Panc1 (cell line): ENCODE data around the gene CYP4F22. TPM values are rescaled to one million over a fixed set of nuclear protein-coding genes. Genes with fewer than 3 reads are reported as not detected.

Experiments
- ATAC-seq: fragments of 200-7000 bp; cut with Tn5 transposase; 2 replicates; pipeline ENCODE4 v1.9.1; 2020; ENCODE audit warnings: mild to moderate bottlenecking, moderate library complexity
- BruUV-seq: library from RNA; stranded (reverse); fragments of 400-500 nt; replicated peaks from 2 replicates; lab custom pipeline; 2021; lab: Mats Ljungman, UMichigan
- CTCF ChIA-PET: fragments of 300-600 bp; sonication (Branson Sonifier 250); formaldehyde crosslinking; loops from one replicate; lab custom pipeline; 2022; ENCODE audit warnings: antibody characterized with exemption; lab: Charles Lee
- POLR2A ChIA-PET: fragments of 300-600 bp; sonication (Branson Sonifier 250); formaldehyde crosslinking; loops from one replicate; lab custom pipeline; 2022; ENCODE audit warnings: antibody characterized with exemption; lab: Charles Lee
- DNase-seq: peaks from one replicate; pipeline ENCODE4 v3.0.0-alpha.2; 2010; ENCODE audit warnings: low read depth, low spot score
- H3K27ac ChIP-seq: 2 replicates; pipeline ENCODE4 v1.5.1; 2011; ENCODE audit warnings: mild to moderate bottlenecking, low read length, inconsistent platforms
- H3K27me3 ChIP-seq: fragments of 200-500 bp; sonication (Bioruptor generic); 2 replicates; pipeline ENCODE4 v1.6.0; 2014; ENCODE audit warnings: low read length, inconsistent platforms; ENCODE audit not compliant: control insufficient read depth, insufficient read depth
- H3K36me3 ChIP-seq: fragments of 200-500 bp; sonication (Bioruptor generic); 2 replicates; pipeline ENCODE4 v1.5.1; 2014; ENCODE audit warnings: inconsistent platforms, mild to moderate bottlenecking, low read length, moderate library complexity; ENCODE audit not compliant: control insufficient read depth, insufficient read depth
- H3K4me1 ChIP-seq: 2 replicates; pipeline ENCODE4 v1.5.1; 2011; ENCODE audit warnings: inconsistent platforms, mild to moderate bottlenecking, low read length, moderate library complexity; ENCODE audit not compliant: control insufficient read depth, insufficient read depth
- H3K4me3 ChIP-seq, 2 experiments: 2 replicates each; pipeline ENCODE4 v1.5.1; 2011 to 2012; ENCODE audit warnings: low read depth in 2 of 2, low read length in 2 of 2, mild to moderate bottlenecking in 2 of 2, inconsistent platforms in 1 of 2, moderate library complexity in 1 of 2
- H3K9me3 ChIP-seq: fragments of 200-500 bp; sonication (Bioruptor generic); 2 replicates; pipeline ENCODE4 v1.5.1; 2014; ENCODE audit warnings: low read depth, mild to moderate bottlenecking, inconsistent platforms, low read length, moderate library complexity; ENCODE audit not compliant: control insufficient read depth, insufficient read depth
- CTCF ChIP-seq: fragments of 450-650 bp; IDR thresholded peaks from 2 replicates; pipeline ENCODE4 v1.5.1; 2017; ENCODE audit warnings: mild to moderate bottlenecking
- POLR2AphosphoS5 ChIP-seq: IDR thresholded peaks from 2 replicates; pipeline ENCODE4 v1.6.1; 2012; ENCODE audit warnings: mild to moderate bottlenecking, low read depth, low read length, moderate library complexity
- REST ChIP-seq, 2 experiments: IDR thresholded peaks; 2 replicates each; pipeline ENCODE4 v1.6.1; 2011 to 2012; ENCODE audit warnings: low read depth in 2 of 2, control low read depth in 1 of 2, low read length in 1 of 2, mild to moderate bottlenecking in 1 of 2, moderate library complexity in 1 of 2; ENCODE audit not compliant: insufficient read depth in 1 of 2
- SIN3A ChIP-seq: IDR thresholded peaks from 2 replicates; pipeline ENCODE4 v1.6.1; 2012; ENCODE audit warnings: low read depth, mild to moderate bottlenecking, low read length, moderate library complexity, borderline replicate concordance; ENCODE audit not compliant: insufficient read depth
- TCF7L2 ChIP-seq: IDR thresholded peaks from 2 replicates; pipeline ENCODE4 v1.6.1; 2011; ENCODE audit warnings: mild to moderate bottlenecking, low read depth, low read length, inconsistent platforms
- in situ Hi-C: cut with HindIII; loops from 2 replicates; pipeline ENCODE4 v1.10.0; 2016; ENCODE audit warnings: low sequenced_read_pairs, low pct_unique_long_range_greater_than_20kb
- intact Hi-C: fragments of 100-400 bp; cut with micrococcal nuclease; formaldehyde crosslinking; loops from one replicate; pipeline ENCODE4 v1.10.0; 2022; ENCODE audit not compliant: unreplicated experiment
- total RNA-seq: library from RNA; stranded (reverse); gene quantifications from one replicate; pipeline ENCODE4 v1.2.1, GENCODE V29; 2021; ENCODE audit not compliant: unreplicated experiment

CYP4F22 gene
- total RNA-seq, 1 experiment from 2014 or later: 0.21 TPM

GRCh38 chr19:15463861-15464371 is 44.4 kb upstream of the CYP4F22 start:
- BruUV-seq: no TSS peak
- no peaks in the 10 kb centered on the region for H3K9me3 ChIP-seq
- ATAC-seq: no peak
- intact Hi-C loops (no loop called here), in situ Hi-C loops (no loop called here)
- no peak overlapping the region for H3K27ac ChIP-seq
- no peak for DNase-seq
- ChIA-PET POLR2A (no interaction called here), CTCF (interaction anchor here (0.6 kb wide), 1 partner anchor 372 kb away, joined by 5 read pairs; no protein-coding TSS in a partner anchor)
- no peaks in the 10 kb centered on the region for H3K4me1 ChIP-seq
- TF ChIP-seq POLR2AphosphoS5 (no peak), TCF7L2 (no peak), SIN3A (no peak), CTCF (no peak), REST (IDR thresholded peaks at IDR 0.05; ENCODE audit: insufficient read depth in 1 of 2, low read depth in 2 of 2, low read length in 1 of 2) (no peak)
- H3K27me3 ChIP-seq: no peaks in the 10 kb centered on the region
- no peak overlapping the region for H3K4me3 ChIP-seq
- H3K36me3 ChIP-seq: no peaks in the 10 kb centered on the region

GRCh38 chr19:15464394-15465385 is 43.6 kb upstream of the CYP4F22 start, which contains the start of gene RASAL3:
RASAL3 (minus strand) TSS chr19:15464544; CDS start chr19:15464358, 186 bp downstream.
- intact Hi-C loops (no loop called here), in situ Hi-C loops (no loop called here)
- no peak for ATAC-seq
- no peak for TF ChIP-seq CTCF
- no peak for TF ChIP-seq REST (IDR thresholded peaks at IDR 0.05; ENCODE audit: insufficient read depth in 1 of 2, low read depth in 2 of 2, low read length in 1 of 2)
- TF ChIP-seq POLR2AphosphoS5: no peak
- TF ChIP-seq SIN3A: no peak
- no peak for TF ChIP-seq TCF7L2
- Histone ChIP-seq H3K4me3 (no peak within 1 kb of the TSS), H3K4me1 (no peaks in the 10 kb centered on the region), H3K9me3 (no peaks in the 10 kb centered on the region), H3K27ac (no peak within 1 kb of the TSS), H3K27me3 (no peaks in the 10 kb centered on the region), H3K36me3 (no peaks in the 10 kb centered on the region)
- CTCF ChIA-PET: no interaction called here
- POLR2A ChIA-PET: no interaction called here
- no peak for DNase-seq
- no TSS peak for BruUV-seq
